HG02885 (cell line): Measurements from ENCODE around the gene TTC7B.

Source experiments
- ATAC-seq: cut with Tn5 transposase; IDR thresholded peaks from one replicate; pipeline ENCODE4 v1.9.1; 2021; ENCODE audit warnings: mild to moderate bottlenecking; ENCODE audit not compliant: unreplicated experiment, poor library complexity

The TTC7B gene

GRCh38 chr14:90681929-90682328, 134.3 kb downstream of the TTC7B start:
- no peak for ATAC-seq

- ATAC-seq: no peak
Observed at GRCh38 chr14:90678846-90679362, 137.3 kb downstream of the TTC7B start.

DNA sequence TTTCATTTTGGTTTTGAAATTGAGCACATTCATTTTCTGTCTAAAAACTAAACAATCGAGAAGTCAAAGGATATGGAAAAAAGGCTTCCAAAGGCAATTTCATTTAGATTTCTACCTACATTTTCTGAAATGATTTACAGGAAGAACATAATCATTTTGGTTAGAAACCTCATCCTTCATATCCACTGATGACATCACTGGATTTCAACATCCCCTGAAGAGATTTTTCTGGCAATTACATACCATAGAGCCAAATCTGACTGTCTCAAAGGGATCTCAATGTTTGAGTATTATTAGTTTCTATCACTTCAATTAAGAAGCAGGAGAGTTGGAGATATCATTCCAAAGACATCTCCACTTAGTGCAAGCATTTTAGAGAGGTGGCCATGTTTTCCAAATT, 137.8 kb downstream of the TTC7B start:
- no peak for ATAC-seq

DNA sequence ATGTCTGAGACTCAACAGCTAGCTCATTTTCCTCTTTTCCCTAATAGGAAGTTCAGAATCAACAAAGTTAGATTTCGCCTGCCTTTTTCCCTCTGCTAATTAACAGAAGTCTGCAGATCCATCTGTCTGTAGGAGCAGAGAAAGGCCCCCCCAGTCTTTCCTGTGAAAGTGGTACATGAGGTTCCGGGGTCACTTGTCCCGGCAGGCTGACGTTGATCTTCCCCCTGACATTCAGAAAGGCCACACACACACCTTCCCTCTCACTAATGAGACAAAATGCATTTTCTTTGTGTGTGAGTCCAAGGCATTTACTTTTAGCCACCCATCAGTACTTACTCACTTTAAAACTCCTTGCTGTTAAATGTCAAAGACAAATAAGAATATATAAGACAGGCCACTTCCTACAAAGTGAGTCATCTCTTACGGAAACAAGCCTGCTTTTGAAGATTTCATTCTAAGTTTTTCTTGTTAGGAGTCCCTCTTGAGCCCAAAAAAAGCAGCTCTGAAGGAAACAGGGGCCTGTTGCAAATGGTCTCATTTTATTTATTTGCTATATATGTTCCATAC, 138.7 kb downstream of the TTC7B start:
- no peak for ATAC-seq

GRCh38 chr14:90676912-90677311, 139.3 kb downstream of the TTC7B start:
- no peak for ATAC-seq

DNA sequence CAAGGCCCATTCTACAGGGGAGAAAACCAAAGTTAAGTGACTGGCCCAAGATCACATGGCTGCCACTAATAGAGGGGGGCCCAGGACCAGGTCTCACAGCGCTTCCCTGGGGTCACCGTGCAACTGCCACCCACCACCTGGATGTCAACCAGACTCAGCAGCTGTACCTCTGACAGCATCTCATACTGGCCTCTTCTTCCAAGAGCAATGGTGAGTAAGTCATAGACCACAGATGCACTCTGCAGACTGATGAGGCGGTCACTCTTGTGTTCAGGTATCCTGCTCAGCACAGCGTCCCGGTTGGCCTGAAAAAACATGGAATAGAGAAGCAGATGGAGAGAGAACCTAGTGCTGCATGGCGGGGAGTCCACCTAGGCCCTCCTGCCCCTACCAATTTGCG, 139.9 kb downstream of the TTC7B start:
- no peak for ATAC-seq

GRCh38 chr14:90675399-90675798, 140.8 kb downstream of the TTC7B start:
- no peak for ATAC-seq

DNA sequence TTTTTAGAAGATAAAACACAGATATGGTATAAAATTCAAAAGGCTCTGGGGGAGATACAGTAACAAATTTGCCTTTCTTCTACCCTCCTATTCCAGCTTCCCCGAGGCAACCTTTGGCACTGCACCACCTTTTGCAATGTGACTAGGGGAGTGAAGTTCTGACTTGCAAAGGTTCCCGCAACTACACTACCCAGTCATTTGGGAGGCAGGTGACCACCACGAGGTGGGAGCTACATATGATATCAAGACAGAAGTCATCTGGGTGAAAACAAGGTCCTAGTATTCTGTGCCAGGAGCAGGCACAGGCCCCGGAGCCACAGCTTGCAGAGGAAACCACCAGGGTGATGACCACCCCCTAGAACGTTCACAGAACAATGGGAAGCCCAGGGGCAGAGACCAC, 141.5 kb downstream of the TTC7B start:
- ATAC-seq: no peak

DNA sequence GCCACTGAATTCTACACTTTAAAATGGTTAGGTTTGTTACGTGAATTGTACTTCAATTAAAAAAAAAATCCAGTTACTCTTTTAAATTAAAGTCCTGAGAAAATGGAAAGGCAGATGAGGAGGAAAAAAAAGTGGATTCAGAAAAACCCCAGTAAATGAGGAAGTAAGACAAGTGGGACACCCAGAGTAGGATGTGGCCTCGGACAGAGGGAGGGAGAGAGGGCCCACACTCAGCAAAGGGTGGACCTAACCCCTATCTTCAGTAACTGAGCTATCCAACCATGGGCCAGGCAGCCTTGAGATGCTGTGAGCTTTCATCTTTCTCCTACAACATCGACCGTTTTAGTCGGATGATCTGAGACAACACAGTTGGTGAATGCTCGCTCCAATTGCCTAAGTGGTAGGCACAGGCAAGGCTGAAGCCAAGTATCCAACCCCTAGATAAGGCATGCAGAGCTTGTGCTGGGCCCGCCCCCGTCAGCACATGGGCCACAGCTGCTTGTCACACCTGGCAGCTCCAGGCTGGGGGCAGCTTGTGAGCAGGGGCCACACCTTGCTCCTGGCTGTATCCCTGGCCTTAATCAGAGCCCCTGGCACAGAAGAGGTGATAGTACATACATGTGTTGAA, 142.1 kb downstream of the TTC7B start:
- ATAC-seq: no peak

GRCh38 chr14:90671382-90672234, 144.6 kb downstream of the TTC7B start:
- no peak for ATAC-seq

DNA sequence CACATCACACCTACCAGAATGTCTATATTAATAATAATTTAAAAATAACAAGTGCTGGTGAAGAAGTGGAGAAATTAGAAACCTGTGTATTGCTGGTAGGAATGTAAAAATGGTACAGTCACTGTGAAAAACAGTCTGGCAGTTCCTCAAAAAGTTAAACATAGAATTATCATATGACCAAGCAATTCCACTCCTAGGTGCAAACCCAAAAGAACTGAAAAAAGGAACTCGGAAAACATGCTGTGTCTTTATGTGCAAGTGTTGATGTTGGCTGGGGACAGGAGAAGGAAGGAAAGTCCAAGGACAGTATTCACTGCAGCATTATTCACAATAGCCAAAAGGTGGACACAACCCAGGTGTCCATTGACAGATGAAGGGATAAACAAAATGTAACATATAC, 146.5 kb downstream of the TTC7B start:
- ATAC-seq: no peak

- ATAC-seq: no peak
Observed at GRCh38 chr14:90666571-90666970, 149.7 kb downstream of the TTC7B start.

DNA sequence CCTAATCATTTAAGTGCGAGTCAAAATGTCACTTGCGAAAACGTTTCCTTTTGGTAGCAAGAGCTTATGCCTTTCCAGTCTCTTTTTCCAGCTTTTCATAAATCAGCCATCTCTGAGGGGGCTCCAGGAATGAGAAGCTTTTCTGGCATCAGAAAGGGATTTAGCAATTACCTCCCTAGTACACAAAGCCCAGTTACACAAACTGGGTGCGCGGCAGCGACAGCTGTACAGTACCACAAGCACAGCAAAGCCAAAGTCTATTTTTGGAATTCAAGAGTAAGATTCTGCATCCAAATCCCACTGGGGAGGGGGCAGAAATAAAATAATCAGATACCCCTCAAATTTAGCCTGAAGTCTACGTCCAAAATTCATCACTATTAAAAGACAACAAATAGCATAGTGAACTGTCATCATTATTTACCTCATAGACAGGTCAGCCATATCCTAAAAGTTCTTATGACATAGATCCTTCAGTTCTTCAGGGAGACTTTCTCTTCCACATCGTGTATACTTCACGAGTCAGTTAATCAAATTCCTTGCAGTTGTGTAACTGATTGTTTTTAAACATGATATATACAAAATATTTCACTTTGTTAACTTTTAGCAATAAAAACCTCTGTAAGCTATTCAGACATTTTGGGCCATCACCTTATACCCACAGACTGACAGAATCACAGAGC, 150.8 kb downstream of the TTC7B start:
- no peak for ATAC-seq

DNA sequence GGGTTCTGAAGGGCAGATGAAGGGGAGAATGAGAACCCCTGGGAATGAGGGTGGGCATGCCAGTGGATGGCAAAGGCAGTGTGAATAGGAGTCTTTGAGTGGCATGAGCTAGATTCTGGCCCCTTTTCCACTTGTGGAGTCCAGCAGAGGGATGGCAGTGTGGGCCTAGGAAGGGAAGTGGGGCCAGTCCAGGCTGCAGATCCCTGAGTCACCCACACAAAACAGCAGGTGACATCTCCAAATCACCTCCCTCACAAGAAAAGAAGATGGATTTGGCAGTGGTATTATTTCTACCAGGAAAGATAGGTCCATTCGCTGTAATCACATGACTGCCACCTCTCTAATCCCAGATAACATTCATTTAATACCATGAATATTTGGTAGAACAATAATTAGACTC, 151.3 kb downstream of the TTC7B start:
- ATAC-seq: no peak

DNA sequence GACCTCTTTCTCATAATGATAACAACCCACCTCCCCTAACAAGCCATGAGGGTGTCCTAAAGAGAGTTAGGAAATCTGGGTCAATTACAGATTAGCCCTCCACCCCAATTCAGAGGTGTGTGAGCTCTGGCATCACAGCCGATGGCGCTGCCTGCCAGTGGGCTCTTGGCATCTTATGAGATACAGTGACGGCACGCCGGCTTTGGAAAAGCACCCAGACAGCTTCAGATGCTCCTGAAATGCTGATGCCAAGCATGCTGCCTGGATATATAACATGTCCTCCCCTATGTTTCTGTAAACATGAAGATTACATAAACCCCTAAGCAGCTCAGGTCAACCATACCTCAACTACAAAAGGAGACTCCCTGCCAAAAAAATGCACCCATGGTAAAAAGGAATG, 152.6 kb downstream of the TTC7B start:
- ATAC-seq: no peak

GRCh38 chr14:90663140-90663539, 153.1 kb downstream of the TTC7B start:
- no peak for ATAC-seq

- no peak for ATAC-seq
Observed at GRCh38 chr14:90661866-90662265, 154.4 kb downstream of the TTC7B start.

- no peak for ATAC-seq
Observed at GRCh38 chr14:90660865-90661570, 155.2 kb downstream of the TTC7B start.

- ATAC-seq: no peak
Observed at GRCh38 chr14:90659156-90659555, 157.1 kb downstream of the TTC7B start.

- peak; percentile 43 for ATAC-seq
Observed at GRCh38 chr14:90658541-90658967, 157.7 kb downstream of the TTC7B start.
